ENCODE data around the gene DPP7.
A peak's percentile ranks its signal among the peaks of the same experiment; 100 is the strongest.

Gene DPP7

DNA sequence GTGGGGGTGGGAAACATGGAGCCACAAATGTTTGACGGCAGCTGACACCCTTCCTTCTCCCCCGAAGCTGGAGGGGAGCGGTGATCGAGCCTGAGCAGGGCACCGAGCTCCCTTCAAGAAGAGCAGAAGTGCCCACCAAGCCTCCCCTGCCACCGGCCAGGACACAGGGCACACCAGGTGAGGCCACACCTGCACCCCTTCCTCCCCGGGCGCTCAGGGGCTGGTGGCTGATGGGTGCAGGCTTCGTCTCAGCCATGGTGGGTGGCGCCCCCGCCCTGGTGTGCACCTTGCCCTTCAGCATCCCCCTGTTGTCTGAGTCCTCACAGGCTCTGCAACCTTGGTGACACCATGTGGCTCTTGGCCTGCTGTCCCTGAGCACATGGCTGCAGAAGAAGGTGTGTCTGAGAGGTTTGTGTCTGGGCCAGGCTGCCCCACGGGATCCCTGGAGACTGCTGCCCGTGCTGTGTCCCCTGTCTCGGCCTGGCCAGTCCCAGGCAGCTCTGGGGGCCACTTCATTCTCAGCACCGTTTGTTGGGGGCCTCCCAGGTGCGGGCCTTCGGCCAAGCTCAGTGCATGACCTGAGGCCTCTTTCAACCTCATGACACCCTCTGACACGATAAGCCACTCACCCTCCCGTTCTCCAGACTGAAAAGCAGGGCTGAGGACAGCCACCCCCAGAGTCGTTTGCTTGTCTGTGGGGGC is 16.6 kb downstream of the DPP7 start:
- Histone ChIP-seq H3K9ac (ENCODE audit: low read length) (no peak overlapping the region), H3K36me3 (ENCODE audit: control insufficient read depth, insufficient read depth, low read length) (peaks cover 25% of the 10 kb centered on the region), H3K27me3 (ENCODE audit: control insufficient read depth, insufficient read depth, low read length) (no peaks in the 10 kb centered on the region), H3K4me3 (ENCODE audit: low read length) (no peak overlapping the region), H3K9me3 (ENCODE audit: control insufficient read depth, low read length) (no peaks in the 10 kb centered on the region), H3K4me1 (ENCODE audit: control insufficient read depth, insufficient read depth, low read length) (no peaks in the 10 kb centered on the region)

GRCh38 chr9:137096785-137097546 is 17.6 kb downstream of the DPP7 start:
- H3K27me3 ChIP-seq (ENCODE audit: control insufficient read depth, insufficient read depth, low read length) = no peaks in the 10 kb centered on the region
- peaks cover 18% of the 10 kb centered on the region for H3K36me3 ChIP-seq (ENCODE audit: control insufficient read depth, insufficient read depth, low read length)
- no peak overlapping the region for H3K4me3 ChIP-seq (ENCODE audit: low read length)
- no peaks in the 10 kb centered on the region for H3K4me1 ChIP-seq (ENCODE audit: control insufficient read depth, insufficient read depth, low read length)
- no peak overlapping the region for H3K9ac ChIP-seq (ENCODE audit: low read length)
- H3K9me3 ChIP-seq (ENCODE audit: control insufficient read depth, low read length) = no peaks in the 10 kb centered on the region

GRCh38 chr9:137095664-137096517 is 18.6 kb downstream of the DPP7 start:
- no peak overlapping the region for H3K4me3 ChIP-seq (ENCODE audit: low read length)
- H3K4me1 ChIP-seq (ENCODE audit: control insufficient read depth, insufficient read depth, low read length) = no peaks in the 10 kb centered on the region
- peaks cover 14% of the 10 kb centered on the region for H3K36me3 ChIP-seq (ENCODE audit: control insufficient read depth, insufficient read depth, low read length)
- H3K9ac ChIP-seq (ENCODE audit: low read length) = no peak overlapping the region
- no peaks in the 10 kb centered on the region for H3K27me3 ChIP-seq (ENCODE audit: control insufficient read depth, insufficient read depth, low read length)
- H3K9me3 ChIP-seq (ENCODE audit: control insufficient read depth, low read length) = no peaks in the 10 kb centered on the region

DNA sequence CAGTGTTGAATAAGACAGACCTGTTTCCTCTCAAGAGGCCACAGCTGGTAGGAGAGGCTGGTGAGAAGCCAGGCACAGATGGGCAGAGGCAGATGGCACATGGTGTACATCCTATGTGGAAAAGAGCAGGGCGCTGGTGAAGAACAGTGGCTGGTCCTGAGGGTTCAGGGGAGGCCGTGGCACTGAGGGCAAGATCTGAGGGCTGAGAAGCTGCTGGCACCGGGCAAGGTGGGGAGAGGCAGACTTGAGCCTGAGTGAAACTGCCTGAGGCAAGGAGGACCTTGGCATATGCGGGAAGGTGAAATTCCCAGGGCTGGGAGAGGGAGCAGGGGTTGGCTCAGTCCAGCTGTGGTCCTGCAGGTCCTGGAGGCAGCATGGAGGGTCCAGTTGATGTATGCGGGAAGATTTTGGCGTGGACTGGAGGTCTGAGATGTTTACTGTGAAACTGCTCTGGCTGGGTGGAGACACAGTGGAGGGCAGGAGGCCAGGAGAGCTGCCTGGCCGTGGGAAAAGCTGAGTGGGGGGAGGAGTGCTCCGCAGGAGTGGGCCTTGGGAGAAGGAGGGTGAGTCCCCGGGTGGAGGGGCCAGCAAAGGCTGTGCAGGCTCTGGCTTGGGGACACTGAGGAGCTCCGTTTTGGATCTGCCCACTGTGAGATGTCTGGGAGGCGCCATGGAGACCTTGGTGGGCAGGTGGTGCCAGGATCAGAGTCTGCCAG is 25.1 kb downstream of the DPP7 start:
- no peak overlapping the region for H3K9ac ChIP-seq (ENCODE audit: low read length)
- no peaks in the 10 kb centered on the region for H3K36me3 ChIP-seq (ENCODE audit: control insufficient read depth, insufficient read depth, low read length)
- H3K4me1 ChIP-seq (ENCODE audit: control insufficient read depth, insufficient read depth, low read length) = peaks cover 16% of the 10 kb centered on the region
- H3K27me3 ChIP-seq (ENCODE audit: control insufficient read depth, insufficient read depth, low read length) = no peaks in the 10 kb centered on the region
- H3K4me3 ChIP-seq (ENCODE audit: low read length) = no peak overlapping the region
- H3K9me3 ChIP-seq (ENCODE audit: control insufficient read depth, low read length) = no peaks in the 10 kb centered on the region

DNA sequence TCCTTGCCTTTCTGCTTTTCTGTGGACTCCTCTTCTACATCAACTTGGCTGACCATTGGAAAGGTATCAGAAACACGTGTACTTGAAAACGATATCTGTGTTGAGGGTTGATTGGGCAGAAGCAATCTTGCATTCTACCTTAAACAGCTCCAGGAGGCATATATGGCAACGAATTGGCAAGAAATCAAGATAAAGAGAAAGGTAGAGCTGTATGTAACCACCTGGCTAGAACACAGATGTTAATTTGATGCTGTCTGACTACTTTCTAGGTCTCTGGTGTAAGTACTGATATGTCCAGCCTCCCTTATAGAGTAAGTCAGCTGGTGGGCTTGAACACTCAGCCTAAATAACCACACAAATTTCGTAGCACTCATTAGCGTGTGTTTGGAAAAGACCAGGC is 26.4 kb downstream of the DPP7 start:
- Histone ChIP-seq H3K4me1 (ENCODE audit: control insufficient read depth, insufficient read depth, low read length) (peaks cover 29% of the 10 kb centered on the region), H3K9me3 (ENCODE audit: control insufficient read depth, low read length) (no peaks in the 10 kb centered on the region), H3K4me3 (ENCODE audit: low read length) (no peak overlapping the region), H3K36me3 (ENCODE audit: control insufficient read depth, insufficient read depth, low read length) (no peaks in the 10 kb centered on the region), H3K9ac (ENCODE audit: low read length) (no peak overlapping the region), H3K27me3 (ENCODE audit: control insufficient read depth, insufficient read depth, low read length) (no peaks in the 10 kb centered on the region)

GRCh38 chr9:137087409-137087925 is 27.1 kb downstream of the DPP7 start:
- no peaks in the 10 kb centered on the region for H3K36me3 ChIP-seq (ENCODE audit: control insufficient read depth, insufficient read depth, low read length)
- H3K9me3 ChIP-seq (ENCODE audit: control insufficient read depth, low read length) = no peaks in the 10 kb centered on the region
- H3K27me3 ChIP-seq (ENCODE audit: control insufficient read depth, insufficient read depth, low read length) = no peaks in the 10 kb centered on the region
- H3K4me3 ChIP-seq (ENCODE audit: low read length) = peak overlapping the region; percentile 60
- peaks cover 31% of the 10 kb centered on the region for H3K4me1 ChIP-seq (ENCODE audit: control insufficient read depth, insufficient read depth, low read length)
- peak overlapping the region; percentile 79 for H3K9ac ChIP-seq (ENCODE audit: low read length)

GRCh38 chr9:137086531-137087408 is 27.8 kb downstream of the DPP7 start, which contains the start of gene MAN1B1:
MAN1B1 (plus strand) TSS chr9:137086985; CDS start chr9:137087000, 15 bp downstream.
- H3K4me1 ChIP-seq (ENCODE audit: control insufficient read depth, insufficient read depth, low read length) = peaks cover 31% of the 10 kb centered on the region

DNA sequence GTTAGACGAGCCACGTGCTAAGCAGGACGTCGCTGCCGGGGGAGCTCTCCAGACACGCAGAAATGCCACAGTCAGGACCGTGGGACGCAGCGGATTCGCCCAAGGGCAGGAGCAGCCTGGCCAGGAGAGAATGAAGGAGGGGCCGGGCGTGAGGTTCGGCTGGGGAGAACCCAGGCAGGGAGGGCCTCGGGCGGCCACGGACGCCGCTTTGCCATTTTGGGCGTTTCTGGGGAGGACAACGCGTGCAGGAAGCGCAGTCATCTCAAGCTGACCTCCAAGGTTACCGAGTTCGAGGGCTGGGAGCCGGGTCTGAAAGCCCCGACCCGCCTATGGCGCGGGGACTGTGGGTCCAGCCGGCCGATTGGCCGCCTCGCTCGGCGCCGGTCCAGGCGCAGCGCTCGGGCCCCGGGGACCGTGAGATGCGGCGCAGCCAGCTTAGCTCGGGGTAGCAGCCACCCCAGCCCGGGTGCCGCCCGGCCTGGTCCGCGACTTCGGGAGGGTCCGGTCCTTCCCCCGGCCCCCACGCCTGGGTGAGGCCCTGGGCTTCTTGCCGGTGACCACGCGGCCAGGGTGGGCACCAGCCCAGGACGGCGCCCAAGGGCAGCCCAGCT is 28.5 kb downstream of the DPP7 start:
- Histone ChIP-seq H3K4me1 (ENCODE audit: control insufficient read depth, insufficient read depth, low read length) (peaks cover 31% of the 10 kb centered on the region), H3K4me3 (ENCODE audit: low read length) (peak overlapping the region; percentile 50), H3K36me3 (ENCODE audit: control insufficient read depth, insufficient read depth, low read length) (no peaks in the 10 kb centered on the region), H3K9me3 (ENCODE audit: control insufficient read depth, low read length) (no peaks in the 10 kb centered on the region), H3K9ac (ENCODE audit: low read length) (peak overlapping the region; percentile 79), H3K27me3 (ENCODE audit: control insufficient read depth, insufficient read depth, low read length) (no peaks in the 10 kb centered on the region)

More at GRCh38 chr9:137086531-137087408, 27.8 kb downstream of the DPP7 start, which contains the start of gene MAN1B1:
- H3K27me3 ChIP-seq (ENCODE audit: control insufficient read depth, insufficient read depth, low read length) = no peaks in the 10 kb centered on the region
- H3K4me3 ChIP-seq (ENCODE audit: low read length) = peak within 1 kb of the TSS; percentile 60
- H3K9me3 ChIP-seq (ENCODE audit: control insufficient read depth, low read length) = no peaks in the 10 kb centered on the region
- no peaks in the 10 kb centered on the region for H3K36me3 ChIP-seq (ENCODE audit: control insufficient read depth, insufficient read depth, low read length)
- peak within 1 kb of the TSS; percentile 79 for H3K9ac ChIP-seq (ENCODE audit: low read length)

DNA sequence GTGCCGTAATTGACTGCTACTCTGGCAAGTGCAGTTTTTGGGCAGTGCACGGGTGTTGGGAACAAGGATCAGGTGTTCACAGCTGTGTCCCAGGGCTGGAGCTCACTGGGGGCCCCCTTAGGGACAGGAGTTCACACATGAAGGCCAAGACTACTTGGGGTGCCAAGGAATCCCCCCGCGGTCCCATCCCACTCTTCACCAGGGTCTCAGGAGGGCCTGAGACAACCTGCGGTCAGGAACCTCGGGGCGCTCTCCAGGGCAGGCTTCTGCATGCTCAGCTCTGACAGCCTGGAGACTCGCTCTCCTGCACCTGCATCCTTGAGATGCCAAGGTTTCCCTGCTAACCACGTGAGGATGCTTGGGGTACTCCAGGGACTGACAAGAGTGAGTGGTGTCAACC is 30.0 kb downstream of the DPP7 start:
- no peaks in the 10 kb centered on the region for H3K9me3 ChIP-seq (ENCODE audit: control insufficient read depth, low read length)
- no peak overlapping the region for H3K4me3 ChIP-seq (ENCODE audit: low read length)
- no peaks in the 10 kb centered on the region for H3K36me3 ChIP-seq (ENCODE audit: control insufficient read depth, insufficient read depth, low read length)
- no peak overlapping the region for H3K9ac ChIP-seq (ENCODE audit: low read length)
- H3K27me3 ChIP-seq (ENCODE audit: control insufficient read depth, insufficient read depth, low read length) = no peaks in the 10 kb centered on the region
- H3K4me1 ChIP-seq (ENCODE audit: control insufficient read depth, insufficient read depth, low read length) = peaks cover 34% of the 10 kb centered on the region

DNA sequence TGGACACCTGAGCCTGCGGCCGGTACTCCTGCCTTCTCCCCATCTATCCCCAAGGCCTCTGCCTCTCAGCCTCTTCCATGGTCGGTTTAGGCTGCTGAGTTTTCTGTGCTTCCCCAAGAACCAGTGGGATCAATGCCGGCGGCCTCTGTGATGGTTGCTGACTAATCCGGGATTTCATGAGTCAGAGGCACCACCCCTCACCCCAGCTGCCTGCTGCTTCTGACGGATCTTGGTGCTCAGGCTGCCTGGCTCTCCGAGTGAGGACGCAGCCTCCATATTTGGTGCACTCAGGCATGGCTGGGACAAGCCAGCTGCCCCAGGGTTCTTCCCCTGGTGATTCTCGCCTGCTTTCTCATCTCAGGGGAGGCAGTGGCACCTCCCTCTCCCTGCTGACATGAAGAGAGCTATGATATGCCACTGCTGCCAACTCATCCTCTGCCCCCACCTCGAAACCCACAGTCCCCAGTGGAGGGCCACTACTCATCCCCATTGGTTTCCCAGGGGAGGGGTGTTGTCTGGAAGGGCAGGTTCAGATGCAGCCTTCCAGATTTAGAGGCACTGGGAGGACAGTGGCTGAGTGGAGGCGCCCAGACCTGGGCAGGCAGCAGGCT is 31.0 kb downstream of the DPP7 start:
- H3K4me3 ChIP-seq (ENCODE audit: low read length) = no peak overlapping the region
- no peaks in the 10 kb centered on the region for H3K36me3 ChIP-seq (ENCODE audit: control insufficient read depth, insufficient read depth, low read length)
- peak overlapping the region; percentile 1 for H3K9ac ChIP-seq (ENCODE audit: low read length)
- no peaks in the 10 kb centered on the region for H3K27me3 ChIP-seq (ENCODE audit: control insufficient read depth, insufficient read depth, low read length)
- no peaks in the 10 kb centered on the region for H3K9me3 ChIP-seq (ENCODE audit: control insufficient read depth, low read length)
- peaks cover 41% of the 10 kb centered on the region for H3K4me1 ChIP-seq (ENCODE audit: control insufficient read depth, insufficient read depth, low read length)

Measured in mucosa of stomach (tissue), 1 donor.